ENCODE results near the gene MVB12B.

MVB12B gene

GRCh38 chr9:126432659-126433058 is 106.0 kb downstream of the MVB12B start:
- TF ChIP-seq MYC (IDR thresholded peaks at IDR 0.05; ENCODE audit: low read depth, low read length) (no peak), CTCF (IDR thresholded peaks at IDR 0.05; ENCODE audit: low read depth, low read length) (no peak), POLR2A (IDR thresholded peaks at IDR 0.05; ENCODE audit: extremely low read depth, insufficient read length) (no peak)
- DNase-seq (ENCODE audit: low read depth) = no peak
- no peak overlapping the region for H3K4me3 ChIP-seq (ENCODE audit: low read depth, low read length)

- no peak for TF ChIP-seq POLR2A (IDR thresholded peaks at IDR 0.05; ENCODE audit: extremely low read depth, insufficient read length)
- TF ChIP-seq MAX (IDR thresholded peaks at IDR 0.05; ENCODE audit: low read depth, low read length) = no peak
- no peak for TF ChIP-seq CTCF (IDR thresholded peaks at IDR 0.05; ENCODE audit: low read depth, low read length)
- TF ChIP-seq MYC (IDR thresholded peaks at IDR 0.05; ENCODE audit: low read depth, low read length) = no peak
- DNase-seq (ENCODE audit: low read depth) = no peak
- H3K4me3 ChIP-seq (ENCODE audit: low read depth, low read length) = no peak overlapping the region
These were observed 108.5 kb downstream of the MVB12B start for GRCh38 chr9:126435105-126435504.

GRCh38 chr9:126435626-126436025 is 109.0 kb downstream of the MVB12B start:
- TF ChIP-seq MYC (IDR thresholded peaks at IDR 0.05; ENCODE audit: low read depth, low read length) (no peak), CTCF (IDR thresholded peaks at IDR 0.05; ENCODE audit: low read depth, low read length) (no peak), POLR2A (IDR thresholded peaks at IDR 0.05; ENCODE audit: extremely low read depth, insufficient read length) (no peak), MAX (IDR thresholded peaks at IDR 0.05; ENCODE audit: low read depth, low read length) (no peak)
- no peak for DNase-seq (ENCODE audit: low read depth)

GRCh38 chr9:126436545-126437267 is 110.1 kb downstream of the MVB12B start:
- H3K4me3 ChIP-seq (ENCODE audit: low read depth, low read length) = no peak overlapping the region
- DNase-seq (ENCODE audit: low read depth) = peak; percentile 16
- TF ChIP-seq CTCF (IDR thresholded peaks at IDR 0.05; ENCODE audit: low read depth, low read length) = no peak
- TF ChIP-seq MYC (IDR thresholded peaks at IDR 0.05; ENCODE audit: low read depth, low read length) = no peak

More at GRCh38 chr9:126435626-126436025, 109.0 kb downstream of the MVB12B start:
- no peak overlapping the region for H3K4me3 ChIP-seq (ENCODE audit: low read depth, low read length)

GRCh38 chr9:126437268-126437666 is 110.6 kb downstream of the MVB12B start:
- DNase-seq (ENCODE audit: low read depth) = no peak
- H3K4me3 ChIP-seq (ENCODE audit: low read depth, low read length) = no peak overlapping the region
- no peak for TF ChIP-seq POLR2A (IDR thresholded peaks at IDR 0.05; ENCODE audit: extremely low read depth, insufficient read length)
- TF ChIP-seq CTCF (IDR thresholded peaks at IDR 0.05; ENCODE audit: low read depth, low read length) = no peak
- TF ChIP-seq MAX (IDR thresholded peaks at IDR 0.05; ENCODE audit: low read depth, low read length) = no peak

GRCh38 chr9:126437701-126438100 is 111.1 kb downstream of the MVB12B start:
- H3K4me3 ChIP-seq (ENCODE audit: low read depth, low read length) = no peak overlapping the region
- no peak for TF ChIP-seq MAX (IDR thresholded peaks at IDR 0.05; ENCODE audit: low read depth, low read length)
- no peak for TF ChIP-seq CTCF (IDR thresholded peaks at IDR 0.05; ENCODE audit: low read depth, low read length)
- no peak for TF ChIP-seq MYC (IDR thresholded peaks at IDR 0.05; ENCODE audit: low read depth, low read length)
- TF ChIP-seq POLR2A (IDR thresholded peaks at IDR 0.05; ENCODE audit: extremely low read depth, insufficient read length) = no peak
- DNase-seq (ENCODE audit: low read depth) = no peak
